Measurements from ENCODE around the gene ITGB5. TPM values are rescaled to one million over a fixed set of nuclear protein-coding genes. Genes with fewer than 3 reads are reported as not detected.
A peak's percentile ranks its signal among the peaks of the same experiment; 100 is the strongest.

Gene ITGB5
- total RNA-seq, 1 donor from 2014 or later: 141 TPM

DNA sequence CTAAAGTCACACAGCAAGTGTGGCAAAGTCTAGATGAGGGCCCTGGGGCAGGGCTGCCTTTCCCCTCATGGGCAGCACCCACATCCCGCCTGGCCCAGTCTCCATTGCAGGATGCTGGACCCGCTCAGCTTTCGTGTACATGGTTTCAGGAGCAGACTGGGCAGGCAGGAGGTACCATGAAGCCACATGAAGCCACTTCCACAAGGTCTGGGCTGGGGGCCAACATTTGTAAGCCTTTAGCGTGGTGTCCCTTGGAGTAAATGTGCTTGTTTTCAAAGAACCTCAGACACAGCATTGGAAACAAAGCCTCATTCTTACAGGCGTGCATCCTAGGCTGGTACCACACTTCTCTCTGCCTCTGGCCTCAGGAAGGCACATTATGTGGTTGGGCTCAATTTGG is 122.4 kb downstream of the ITGB5 start:
- H3K36me3 ChIP-seq (ENCODE audit: control insufficient read depth, insufficient read depth, low read length): no peaks in the 10 kb centered on the region
- no peaks in the 10 kb centered on the region for H3K27me3 ChIP-seq (ENCODE audit: control insufficient read depth, insufficient read depth, low read length)
- H3K4me3 ChIP-seq (ENCODE audit: low read depth, low read length): no peak overlapping the region
- DNase-seq (ENCODE audit: low read depth): no peak
- TF ChIP-seq, protein P1, sequence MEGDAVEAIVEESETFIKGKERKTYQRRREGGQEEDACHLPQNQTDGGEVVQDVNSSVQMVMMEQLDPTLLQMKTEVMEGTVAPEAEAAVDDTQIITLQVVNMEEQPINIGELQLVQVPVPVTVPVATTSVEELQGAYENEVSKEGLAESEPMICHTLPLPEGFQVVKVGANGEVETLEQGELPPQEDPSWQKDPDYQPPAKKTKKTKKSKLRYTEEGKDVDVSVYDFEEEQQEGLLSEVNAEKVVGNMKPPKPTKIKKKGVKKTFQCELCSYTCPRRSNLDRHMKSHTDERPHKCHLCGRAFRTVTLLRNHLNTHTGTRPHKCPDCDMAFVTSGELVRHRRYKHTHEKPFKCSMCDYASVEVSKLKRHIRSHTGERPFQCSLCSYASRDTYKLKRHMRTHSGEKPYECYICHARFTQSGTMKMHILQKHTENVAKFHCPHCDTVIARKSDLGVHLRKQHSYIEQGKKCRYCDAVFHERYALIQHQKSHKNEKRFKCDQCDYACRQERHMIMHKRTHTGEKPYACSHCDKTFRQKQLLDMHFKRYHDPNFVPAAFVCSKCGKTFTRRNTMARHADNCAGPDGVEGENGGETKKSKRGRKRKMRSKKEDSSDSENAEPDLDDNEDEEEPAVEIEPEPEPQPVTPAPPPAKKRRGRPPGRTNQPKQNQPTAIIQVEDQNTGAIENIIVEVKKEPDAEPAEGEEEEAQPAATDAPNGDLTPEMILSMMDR (IDR thresholded peaks at IDR 0.05; ENCODE audit: insufficient read depth, low read length, severe bottlenecking): no peak
- no peak for FAIRE-seq

DNA sequence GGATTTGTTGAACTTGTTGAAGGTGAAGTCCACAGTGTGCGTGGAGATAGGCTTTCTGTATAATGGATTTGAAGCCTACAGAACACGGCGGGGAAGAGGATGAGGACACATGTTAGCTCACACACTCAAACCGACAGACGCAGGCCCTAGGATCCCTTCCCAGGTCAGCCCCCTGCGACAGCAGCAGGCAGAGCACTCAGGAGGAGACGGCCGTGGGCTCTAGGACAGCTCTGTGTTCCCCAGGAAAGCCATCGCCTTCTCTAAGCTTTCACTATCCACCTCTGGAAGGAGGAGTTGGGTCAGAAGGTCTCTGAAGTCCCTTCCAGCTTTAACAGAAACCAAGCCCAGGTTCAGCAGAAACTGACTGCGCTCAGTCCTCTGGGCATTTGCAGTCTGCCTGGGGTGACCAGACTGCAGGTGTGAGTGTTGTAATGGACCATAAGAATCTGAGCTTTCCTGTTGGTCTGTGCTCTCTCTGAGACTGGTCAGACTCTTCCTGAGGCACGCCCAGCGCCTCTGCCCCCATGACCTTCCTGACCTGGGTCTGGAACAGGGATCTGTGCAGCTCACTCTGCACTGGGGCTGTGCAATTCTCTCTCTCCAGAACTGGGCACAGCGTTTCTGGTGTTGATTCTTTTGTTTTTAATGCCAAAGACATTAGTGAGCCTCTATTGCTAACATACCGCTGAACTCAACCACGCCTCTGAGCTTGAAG is 123.4 kb downstream of the ITGB5 start:
- Histone ChIP-seq H3K4me3 (ENCODE audit: low read depth, low read length) (no peak overlapping the region), H3K27me3 (ENCODE audit: control insufficient read depth, insufficient read depth, low read length) (no peaks in the 10 kb centered on the region), H3K36me3 (ENCODE audit: control insufficient read depth, insufficient read depth, low read length) (no peaks in the 10 kb centered on the region)
- FAIRE-seq: peak; percentile 79
- DNase-seq (ENCODE audit: low read depth): no peak
- TF ChIP-seq, protein P1 (IDR thresholded peaks at IDR 0.05; ENCODE audit: insufficient read depth, low read length, severe bottlenecking): no peak

DNA sequence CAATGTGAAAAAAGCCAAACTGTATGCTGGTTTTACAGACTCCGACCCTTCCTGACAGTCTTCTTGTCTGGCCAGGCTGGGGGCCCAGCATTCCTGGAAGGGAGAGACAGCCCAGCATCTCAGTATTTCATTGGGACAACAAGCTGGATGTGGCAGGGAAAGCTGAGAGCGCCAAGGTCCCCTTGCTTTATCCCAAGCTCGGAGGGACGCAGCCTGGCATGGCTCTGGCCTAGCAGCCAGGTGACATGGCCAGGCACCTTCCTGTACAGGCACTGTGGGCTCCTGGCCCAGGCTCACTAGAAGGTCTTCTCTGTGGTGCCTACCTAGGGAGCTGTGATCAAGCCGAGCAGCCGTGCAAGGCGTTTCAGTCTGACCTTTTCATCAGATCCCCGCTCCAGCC is 124.0 kb downstream of the ITGB5 start:
- no peaks in the 10 kb centered on the region for H3K36me3 ChIP-seq (ENCODE audit: control insufficient read depth, insufficient read depth, low read length)
- no peak for FAIRE-seq

DNA sequence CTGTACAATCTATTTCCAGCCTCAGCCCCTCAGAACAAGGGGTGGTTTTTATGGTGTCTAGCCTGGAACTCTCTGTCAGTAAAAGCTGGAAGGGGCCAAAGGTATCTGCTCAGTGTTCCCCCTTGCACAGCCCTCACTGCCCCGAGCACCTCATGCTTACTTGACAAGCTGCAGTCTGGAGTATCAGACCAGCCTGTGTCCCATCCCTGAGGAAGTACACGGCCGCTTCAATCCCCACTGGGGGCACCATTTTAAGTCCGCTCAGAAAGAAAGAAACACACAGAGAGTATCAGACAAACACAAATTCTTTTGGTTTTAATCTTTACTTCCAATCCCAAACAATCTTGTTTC is 124.5 kb downstream of the ITGB5 start:
- Histone ChIP-seq H3K4me3 (ENCODE audit: low read depth, low read length) (no peak overlapping the region), H3K36me3 (ENCODE audit: control insufficient read depth, insufficient read depth, low read length) (no peaks in the 10 kb centered on the region)
- TF ChIP-seq, protein P1 (IDR thresholded peaks at IDR 0.05; ENCODE audit: insufficient read depth, low read length, severe bottlenecking): no peak

More for the DNA sequence above, 124.0 kb downstream of the ITGB5 start:
- Histone ChIP-seq H3K27me3 (ENCODE audit: control insufficient read depth, insufficient read depth, low read length) (no peaks in the 10 kb centered on the region), H3K4me3 (ENCODE audit: low read depth, low read length) (no peak overlapping the region)
- TF ChIP-seq, protein P1 (IDR thresholded peaks at IDR 0.05; ENCODE audit: insufficient read depth, low read length, severe bottlenecking): no peak
- no peak for DNase-seq (ENCODE audit: low read depth)

DNA sequence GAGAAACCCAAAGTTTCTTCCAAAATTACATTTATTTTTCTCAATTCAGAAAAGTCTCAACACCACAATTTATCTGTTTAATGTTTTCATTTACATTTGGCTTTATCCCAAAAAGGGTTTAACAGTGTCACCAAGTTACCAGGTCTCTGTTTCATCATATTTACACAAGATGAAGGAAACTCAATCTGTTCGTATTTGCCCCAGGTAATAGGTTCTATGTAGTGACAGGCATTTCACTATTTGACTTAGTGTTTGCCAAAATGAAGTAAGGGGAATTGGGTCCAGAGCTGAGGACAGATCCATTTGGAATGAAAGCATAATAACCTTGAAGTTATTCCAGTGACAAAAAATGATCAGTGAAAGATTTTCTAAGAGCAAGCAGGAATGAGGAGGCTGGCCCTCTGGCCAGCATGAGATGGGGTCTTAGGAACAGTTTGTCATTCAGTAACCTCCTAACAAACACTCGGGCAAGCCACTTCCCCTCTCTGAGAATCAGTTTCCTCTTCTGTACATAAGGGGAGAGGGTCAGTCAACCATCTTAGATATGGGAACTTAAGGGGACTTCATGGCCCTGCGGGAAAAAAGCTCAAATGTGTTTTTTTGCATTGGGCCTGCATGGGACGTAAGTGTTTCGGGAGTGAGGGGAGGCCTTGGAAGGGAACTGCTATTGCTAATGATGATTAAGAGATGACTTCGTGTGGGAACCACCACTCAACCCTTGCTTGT is 125.1 kb downstream of the ITGB5 start:
- Histone ChIP-seq H3K4me3 (ENCODE audit: low read depth, low read length) (no peak overlapping the region), H3K36me3 (ENCODE audit: control insufficient read depth, insufficient read depth, low read length) (no peaks in the 10 kb centered on the region), H3K27me3 (ENCODE audit: control insufficient read depth, insufficient read depth, low read length) (no peaks in the 10 kb centered on the region)
- TF ChIP-seq, protein P1 (IDR thresholded peaks at IDR 0.05; ENCODE audit: insufficient read depth, low read length, severe bottlenecking): no peak
- FAIRE-seq: no peak
- DNase-seq (ENCODE audit: low read depth): no peak

More for the DNA sequence above, 124.5 kb downstream of the ITGB5 start:
- H3K27me3 ChIP-seq (ENCODE audit: control insufficient read depth, insufficient read depth, low read length): no peaks in the 10 kb centered on the region
- DNase-seq (ENCODE audit: low read depth): no peak
- no peak for FAIRE-seq

All from bronchial epithelial cell (primary cell).